ENCODE data around the gene SLC39A11.
"Not testable (repeated sequence)": the region's sequence is repeated elsewhere in the genome, so short reads cannot be mapped to it uniquely, and the experiment has no call there.

The SLC39A11 gene

GRCh38 chr17:72782985-72783701, 309.3 kb downstream of the SLC39A11 start:
- no peaks in the 10 kb centered on the region for H3K9me3 Mint-ChIP-seq
- no peak for TF ChIP-seq CTCF (IDR thresholded peaks at IDR 0.05; ENCODE audit: unreplicated experiment in 3 of 3)
- peaks cover 3% of the 10 kb centered on the region for H3K27me3 Mint-ChIP-seq (ENCODE audit: low read depth)
- no peaks in the 10 kb centered on the region for H3K4me1 Mint-ChIP-seq
- no peak overlapping the region for H3K27ac Mint-ChIP-seq
- H3K4me3 Mint-ChIP-seq = no peak overlapping the region
- no peaks in the 10 kb centered on the region for H3K36me3 Mint-ChIP-seq (ENCODE audit: low read depth)

- H3K27me3 Mint-ChIP-seq (ENCODE audit: low read depth); H3K4me1 Mint-ChIP-seq; H3K36me3 Mint-ChIP-seq (ENCODE audit: low read depth); H3K4me3 Mint-ChIP-seq; H3K27ac Mint-ChIP-seq; H3K9me3 Mint-ChIP-seq: not testable (repeated sequence)
Observed at GRCh38 chr17:72782437-72782836, 310.1 kb downstream of the SLC39A11 start.

GRCh38 chr17:72778169-72779151, 314.0 kb downstream of the SLC39A11 start:
- TF ChIP-seq CTCF (IDR thresholded peaks at IDR 0.05; ENCODE audit: unreplicated experiment in 3 of 3) = no peak
- no peak overlapping the region for H3K4me3 Mint-ChIP-seq
- H3K36me3 Mint-ChIP-seq (ENCODE audit: low read depth) = no peaks in the 10 kb centered on the region
- H3K27me3 Mint-ChIP-seq (ENCODE audit: low read depth) = peaks cover 4% of the 10 kb centered on the region
- no peaks in the 10 kb centered on the region for H3K9me3 Mint-ChIP-seq
- no peak overlapping the region for H3K27ac Mint-ChIP-seq
- no peaks in the 10 kb centered on the region for H3K4me1 Mint-ChIP-seq

- Mint-ChIP-seq H3K4me1 (no peaks in the 10 kb centered on the region), H3K4me3 (no peak overlapping the region), H3K9me3 (no peaks in the 10 kb centered on the region), H3K27ac (no peak overlapping the region), H3K27me3 (ENCODE audit: low read depth) (peaks cover 4% of the 10 kb centered on the region), H3K36me3 (ENCODE audit: low read depth) (peaks cover 3% of the 10 kb centered on the region)
- TF ChIP-seq CTCF (IDR thresholded peaks at IDR 0.05; ENCODE audit: unreplicated experiment in 3 of 3) = no peak
Observed at GRCh38 chr17:72775919-72776318, 316.6 kb downstream of the SLC39A11 start.

GRCh38 chr17:72775237-72775636, 317.3 kb downstream of the SLC39A11 start:
- Mint-ChIP-seq H3K4me1 (no peaks in the 10 kb centered on the region), H3K27me3 (ENCODE audit: low read depth) (peaks cover 4% of the 10 kb centered on the region), H3K27ac (no peak overlapping the region), H3K9me3 (peaks cover 4% of the 10 kb centered on the region), H3K36me3 (ENCODE audit: low read depth) (peaks cover 7% of the 10 kb centered on the region), H3K4me3 (no peak overlapping the region)
- TF ChIP-seq CTCF (IDR thresholded peaks at IDR 0.05; ENCODE audit: unreplicated experiment in 3 of 3) = no peak

- H3K27ac Mint-ChIP-seq = no peak overlapping the region
- H3K36me3 Mint-ChIP-seq (ENCODE audit: low read depth) = peaks cover 13% of the 10 kb centered on the region
- H3K4me3 Mint-ChIP-seq = no peak overlapping the region
- no peak for TF ChIP-seq CTCF (IDR thresholded peaks at IDR 0.05; ENCODE audit: unreplicated experiment in 3 of 3)
- H3K27me3 Mint-ChIP-seq (ENCODE audit: low read depth) = peaks cover 4% of the 10 kb centered on the region
- no peaks in the 10 kb centered on the region for H3K4me1 Mint-ChIP-seq
- H3K9me3 Mint-ChIP-seq = peaks cover 10% of the 10 kb centered on the region
Observed at GRCh38 chr17:72774236-72774635, 318.3 kb downstream of the SLC39A11 start.

GRCh38 chr17:72773225-72773624, 319.3 kb downstream of the SLC39A11 start:
- not testable (repeated sequence) for H3K27me3 Mint-ChIP-seq (ENCODE audit: low read depth); H3K4me3 Mint-ChIP-seq; H3K27ac Mint-ChIP-seq; H3K4me1 Mint-ChIP-seq
- peaks cover 13% of the 10 kb centered on the region for H3K9me3 Mint-ChIP-seq
- peaks cover 16% of the 10 kb centered on the region for H3K36me3 Mint-ChIP-seq (ENCODE audit: low read depth)
